ENCODE measurements around the gene GRIP2.

Gene GRIP2

DNA sequence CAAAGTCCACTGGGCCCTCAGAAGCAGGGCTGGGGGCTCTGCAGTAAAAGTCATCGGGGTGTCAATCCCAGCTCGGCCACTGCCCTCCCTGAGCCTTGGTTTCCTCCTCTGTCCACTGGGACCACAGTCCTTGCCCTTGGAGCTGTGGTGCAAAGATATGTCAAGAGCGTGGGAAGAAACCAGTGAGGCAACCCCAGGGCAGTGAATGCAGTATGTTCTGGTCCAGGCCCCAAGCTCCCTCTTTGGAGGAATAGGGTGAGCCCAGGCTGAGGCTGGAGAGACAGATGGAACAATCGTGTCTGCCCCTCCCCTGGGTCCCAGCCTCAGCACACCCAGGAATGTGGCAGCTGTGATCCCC, 779 bp downstream of the GRIP2 start:
- TF ChIP-seq GATA2 (IDR thresholded peaks at IDR 0.05; ENCODE audit: low read depth, low read length) (no peak), GATA3 (IDR thresholded peaks at IDR 0.05; ENCODE audit: low read depth, low read length) (no peak)

DNA sequence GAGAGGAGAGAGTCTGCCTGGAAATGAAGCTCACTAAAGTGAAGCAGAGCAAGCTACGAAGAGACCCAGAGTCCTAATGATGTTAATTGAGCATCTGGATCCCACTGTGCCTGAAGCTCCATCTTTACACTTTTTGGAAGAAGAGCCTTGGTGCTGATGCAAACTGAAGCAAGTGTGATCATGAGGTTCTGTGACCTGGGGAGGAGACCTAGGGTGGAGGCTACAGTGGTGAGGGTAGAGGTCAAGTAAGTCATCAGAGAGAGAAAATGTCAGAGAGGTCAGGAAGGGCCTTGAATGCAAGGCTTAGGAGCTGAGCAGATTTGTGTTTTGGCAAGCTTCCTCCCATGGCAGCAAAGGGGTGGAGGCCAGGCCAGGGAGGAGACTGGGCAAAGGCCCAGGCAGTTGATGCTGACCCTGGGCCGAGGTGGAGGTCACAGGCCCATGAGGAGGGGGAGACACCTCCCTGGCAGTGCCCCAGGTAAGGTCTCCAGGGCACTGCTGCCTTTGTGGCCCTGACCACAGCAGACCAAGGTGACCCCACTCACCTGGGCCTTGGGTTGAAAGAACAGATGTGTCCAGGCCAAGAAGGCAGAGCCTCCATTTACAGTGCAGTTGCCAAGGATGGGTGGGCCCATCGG, 1.6 kb downstream of the GRIP2 start:
- no peak for TF ChIP-seq GATA3 (IDR thresholded peaks at IDR 0.05; ENCODE audit: low read depth, low read length)
- TF ChIP-seq GATA2 (IDR thresholded peaks at IDR 0.05; ENCODE audit: low read depth, low read length): no peak

DNA sequence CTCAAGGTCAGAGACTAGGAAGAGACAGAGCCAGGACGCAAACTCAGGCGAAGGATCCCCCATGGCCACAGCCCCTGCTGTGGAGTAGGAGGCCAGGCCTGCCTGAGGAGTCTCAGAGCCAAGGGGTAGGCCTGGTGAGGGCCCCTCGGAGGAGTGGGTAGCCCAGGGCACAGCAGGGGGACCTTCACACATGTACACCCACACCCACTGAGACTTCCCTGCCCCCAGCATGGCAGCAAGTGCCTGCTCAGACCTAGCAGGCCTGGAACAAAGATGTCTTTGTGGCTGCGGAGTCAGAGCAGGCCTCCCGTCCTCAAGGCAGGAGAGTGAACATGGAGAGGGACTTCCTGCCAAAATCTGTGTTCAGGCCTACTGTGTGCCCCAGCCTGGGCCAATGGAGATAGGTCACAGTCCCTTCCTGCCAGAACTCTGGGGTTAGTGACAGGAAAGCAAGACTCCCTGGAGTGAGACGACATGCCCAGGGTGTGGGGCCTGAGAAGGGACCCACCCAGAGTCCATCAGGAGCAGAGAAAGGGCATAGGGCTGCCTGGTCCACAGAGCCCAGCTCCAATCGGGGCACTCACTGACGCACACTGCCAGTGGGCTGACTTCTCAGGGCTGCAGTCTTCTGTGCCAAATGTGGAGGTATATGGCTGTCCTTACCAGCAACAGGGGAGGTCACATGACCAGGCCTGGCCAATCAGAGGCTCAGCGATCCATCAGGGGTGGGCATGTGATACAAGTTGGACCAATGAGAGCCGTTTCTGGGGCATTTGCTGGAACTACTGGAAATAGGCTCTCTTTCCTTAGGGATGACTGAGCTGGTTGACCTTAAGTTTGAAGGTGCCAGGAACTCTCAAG, 2.3 kb downstream of the GRIP2 start:
- TF ChIP-seq GATA3 (IDR thresholded peaks at IDR 0.05; ENCODE audit: low read depth, low read length) (no peak), GATA2 (IDR thresholded peaks at IDR 0.05; ENCODE audit: low read depth, low read length) (no peak)

DNA sequence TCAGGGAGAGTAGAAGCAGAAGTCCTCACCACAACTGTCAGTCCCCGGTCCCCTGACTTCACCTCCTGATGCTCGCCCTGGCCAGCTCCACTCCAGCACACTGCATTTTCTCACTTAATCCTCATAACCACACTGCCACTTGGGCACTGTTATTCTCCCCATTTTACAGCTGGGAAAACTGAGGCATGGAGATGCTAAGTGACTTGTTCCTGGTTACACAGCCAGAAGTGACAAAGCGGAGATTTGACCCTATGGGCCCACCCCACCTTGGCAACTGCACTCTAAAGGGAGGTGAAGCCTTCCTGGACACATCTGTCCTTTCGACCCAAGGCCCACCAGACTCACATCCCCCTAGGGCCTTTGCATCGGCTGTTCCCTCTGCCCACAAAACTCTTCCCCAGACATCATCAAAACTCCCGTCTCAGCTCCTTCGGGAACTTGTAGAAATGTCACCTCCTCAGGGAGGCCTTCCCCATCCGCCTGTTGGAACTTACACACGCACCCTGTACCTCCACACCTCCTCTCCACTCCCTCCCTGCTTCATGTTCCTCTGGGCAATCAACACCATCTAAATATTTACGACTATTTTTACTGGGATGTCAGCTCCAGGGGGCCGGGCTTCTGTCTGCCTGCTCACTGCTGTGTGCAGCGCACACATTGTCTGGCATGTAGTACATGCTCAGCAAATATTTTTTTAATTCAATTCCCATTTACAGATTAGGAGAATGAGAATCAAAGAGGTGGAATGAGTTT, 3.1 kb downstream of the GRIP2 start:
- TF ChIP-seq GATA2 (IDR thresholded peaks at IDR 0.05; ENCODE audit: low read depth, low read length) (no peak), GATA3 (IDR thresholded peaks at IDR 0.05; ENCODE audit: low read depth, low read length) (no peak)

DNA sequence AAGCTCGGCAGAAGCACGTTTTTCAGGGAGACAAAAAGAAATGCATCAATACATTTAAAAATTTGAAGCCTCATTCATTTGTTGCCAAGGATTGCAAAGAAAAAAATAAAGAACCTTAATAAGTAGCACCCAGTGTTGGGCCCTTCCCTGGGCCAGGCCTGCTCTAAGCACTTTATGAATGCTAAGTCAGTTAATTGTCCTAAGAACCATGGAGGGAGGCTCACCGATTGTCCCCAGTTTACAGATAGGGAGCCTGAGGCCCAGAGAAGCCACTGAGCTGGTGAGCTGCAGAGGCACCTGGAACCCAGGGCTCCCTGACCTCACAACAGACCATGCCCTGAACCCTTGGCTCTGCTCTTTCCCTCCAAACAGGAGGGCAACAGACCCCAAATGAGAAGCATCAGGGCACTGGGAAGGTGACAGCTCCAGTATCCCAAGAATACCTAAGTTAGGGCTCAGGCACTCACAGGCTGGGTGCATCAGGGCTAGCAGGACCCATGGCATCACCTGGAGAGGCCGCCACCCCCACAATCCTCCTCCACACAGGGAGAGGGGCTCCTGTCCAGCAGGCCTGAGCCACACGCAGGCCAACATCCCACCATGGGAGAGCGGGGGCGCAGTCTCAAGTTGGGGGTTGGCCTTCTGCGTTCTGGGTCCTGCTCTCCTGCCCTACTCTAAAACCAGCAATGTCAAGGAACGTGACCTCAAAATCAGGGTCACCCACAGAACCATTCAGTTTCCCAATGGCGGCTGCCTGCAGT, 3.9 kb downstream of the GRIP2 start:
- TF ChIP-seq GATA3 (IDR thresholded peaks at IDR 0.05; ENCODE audit: low read depth, low read length): no peak
- TF ChIP-seq GATA2 (IDR thresholded peaks at IDR 0.05; ENCODE audit: low read depth, low read length): no peak

DNA sequence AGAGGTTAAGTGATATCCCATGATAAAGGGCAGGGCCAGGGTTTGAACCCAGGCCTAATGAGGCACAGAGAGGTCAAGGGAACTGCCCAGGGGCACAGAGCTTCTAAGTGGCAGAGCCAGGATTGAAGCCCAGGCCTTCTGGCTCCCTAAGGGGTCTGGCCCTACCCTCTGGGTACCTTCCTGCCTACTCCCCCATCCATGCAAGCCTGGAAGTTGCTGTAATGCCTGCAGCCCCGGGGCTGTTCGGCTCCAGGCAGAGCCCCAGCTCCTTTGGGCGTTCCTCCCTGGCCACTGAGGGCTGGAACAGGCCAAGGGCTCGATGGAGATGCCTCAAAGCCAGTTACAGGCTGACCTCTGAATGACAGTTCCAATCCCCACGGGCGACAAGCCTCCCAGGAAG, 4.5 kb downstream of the GRIP2 start:
- TF ChIP-seq GATA3 (IDR thresholded peaks at IDR 0.05; ENCODE audit: low read depth, low read length) (no peak), GATA2 (IDR thresholded peaks at IDR 0.05; ENCODE audit: low read depth, low read length) (no peak)

DNA sequence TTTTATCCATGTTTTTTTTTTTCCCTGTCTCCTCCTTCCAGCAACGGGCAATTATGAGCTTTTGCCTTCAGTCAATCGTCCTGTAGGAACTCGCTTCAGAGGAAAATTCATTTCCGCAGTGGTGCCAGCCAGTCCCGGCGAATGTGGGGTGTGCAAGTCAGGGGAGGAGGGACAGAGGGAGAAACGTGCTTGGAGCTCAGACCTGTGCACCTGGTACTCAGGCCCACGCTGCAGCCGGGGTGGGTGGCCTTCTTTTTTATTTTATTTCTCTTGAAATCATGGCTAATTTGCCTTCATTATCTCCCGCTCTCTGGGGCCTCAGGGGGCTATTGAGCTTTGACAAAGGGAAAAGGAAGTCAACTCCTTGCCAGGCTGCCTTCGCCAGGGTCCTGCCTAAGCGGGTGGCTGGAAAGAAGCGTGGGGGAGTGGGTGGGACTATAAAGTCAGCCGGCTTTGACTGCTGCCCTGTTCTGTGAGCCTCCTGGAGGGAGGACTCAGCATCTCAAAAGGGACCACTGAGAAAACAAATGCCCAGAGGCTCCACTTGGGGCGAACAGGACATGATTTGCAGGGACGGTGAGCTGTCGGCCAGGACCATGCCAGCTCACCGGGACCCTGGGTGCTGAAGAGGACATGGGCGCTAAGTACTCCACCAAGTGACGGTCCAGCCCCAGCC, 5.5 kb downstream of the GRIP2 start:
- TF ChIP-seq GATA2 (IDR thresholded peaks at IDR 0.05; ENCODE audit: low read depth, low read length) (no peak), GATA3 (IDR thresholded peaks at IDR 0.05; ENCODE audit: low read depth, low read length) (no peak)

DNA sequence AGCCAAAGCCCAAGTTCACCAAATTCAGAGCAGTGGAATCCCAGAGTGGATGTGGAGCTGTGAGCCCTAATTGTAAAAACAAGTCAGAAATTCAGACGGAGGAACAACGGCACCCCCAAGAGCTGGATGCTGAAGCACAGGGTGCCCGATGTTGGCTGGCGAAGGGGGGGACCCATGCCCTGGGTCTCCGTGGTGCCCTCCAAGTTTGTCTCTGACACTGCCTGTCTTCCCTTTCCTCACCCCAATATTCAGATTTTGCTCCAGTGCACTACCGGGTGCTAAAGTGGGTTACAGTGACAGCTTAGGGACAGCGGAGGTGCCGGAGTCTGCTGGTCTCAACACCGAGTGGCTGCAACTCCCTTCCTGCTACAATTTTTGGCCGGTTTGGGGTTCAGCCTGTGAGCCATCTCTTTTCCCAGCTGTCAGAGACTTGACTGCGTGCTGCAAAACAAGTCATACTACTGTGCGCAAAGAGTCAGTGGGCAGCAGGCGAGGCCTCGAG, 6.6 kb downstream of the GRIP2 start:
- TF ChIP-seq GATA3 (IDR thresholded peaks at IDR 0.05; ENCODE audit: low read depth, low read length) (no peak), GATA2 (IDR thresholded peaks at IDR 0.05; ENCODE audit: low read depth, low read length) (no peak)

DNA sequence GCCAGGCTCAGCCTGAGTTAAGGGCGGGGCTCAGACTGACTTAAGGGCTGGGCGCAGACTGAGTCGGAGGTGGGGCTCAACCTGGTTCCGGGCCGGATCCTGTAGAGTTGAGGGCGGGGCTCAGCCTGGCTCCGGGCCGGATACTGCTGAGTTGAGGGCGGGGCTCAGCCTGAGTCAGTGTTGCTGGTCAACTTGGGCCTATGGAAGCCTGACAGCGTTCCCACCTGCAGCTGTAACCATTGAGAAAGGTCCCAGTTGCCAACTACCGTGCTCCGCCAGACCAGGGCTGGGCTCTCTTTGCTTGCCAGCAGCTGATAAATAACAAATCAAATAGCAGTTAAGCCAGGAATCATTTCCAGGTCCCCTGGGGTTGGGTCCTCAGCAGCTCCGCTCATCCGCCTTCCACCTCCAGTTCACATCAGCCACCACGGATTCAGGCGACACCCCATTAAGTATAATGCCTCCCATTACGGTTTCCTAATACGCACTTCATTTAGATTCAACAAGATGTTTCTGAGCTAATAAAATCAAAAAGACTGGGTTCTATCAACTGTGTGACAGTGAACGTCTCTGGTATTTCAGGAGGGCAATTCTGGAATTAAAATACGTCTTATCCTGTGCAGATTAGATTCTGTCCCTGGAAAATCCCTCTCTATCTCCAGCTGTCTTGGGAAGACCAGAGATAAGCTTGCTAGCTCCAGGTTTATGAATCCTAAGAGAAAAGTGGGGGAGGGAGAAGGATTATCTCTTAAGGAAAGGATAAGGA, 7.3 kb downstream of the GRIP2 start:
- TF ChIP-seq GATA3 (IDR thresholded peaks at IDR 0.05; ENCODE audit: low read depth, low read length) (no peak), GATA2 (IDR thresholded peaks at IDR 0.05; ENCODE audit: low read depth, low read length) (no peak)

DNA sequence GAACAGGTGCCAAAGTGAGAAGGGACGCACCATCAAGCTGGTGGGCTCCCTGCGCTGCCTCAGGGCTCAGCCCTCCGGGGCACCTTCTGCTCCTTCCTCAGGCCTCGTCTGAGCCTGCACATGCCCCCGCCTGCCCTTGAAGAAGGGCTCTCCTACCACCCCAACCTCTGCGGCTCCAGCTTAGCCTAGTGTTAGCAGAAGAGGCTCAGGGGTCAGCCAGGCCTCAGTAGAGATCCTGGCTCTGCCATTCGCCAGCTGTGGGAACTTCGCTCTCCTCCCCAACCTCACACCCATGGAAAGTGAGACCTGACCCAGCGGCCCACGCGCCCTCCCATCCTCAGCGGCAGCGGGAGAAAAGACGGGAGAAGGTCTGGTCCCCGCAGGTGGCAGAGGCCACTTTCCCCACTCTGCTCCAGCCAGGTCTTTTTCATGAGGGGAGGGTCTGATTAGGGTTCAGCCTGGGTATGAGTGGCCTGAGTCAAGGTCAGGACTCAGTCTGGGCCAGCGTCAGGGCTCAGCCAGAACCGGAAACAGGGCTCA, 8.2 kb downstream of the GRIP2 start:
- TF ChIP-seq GATA2 (IDR thresholded peaks at IDR 0.05; ENCODE audit: low read depth, low read length): no peak

DNA sequence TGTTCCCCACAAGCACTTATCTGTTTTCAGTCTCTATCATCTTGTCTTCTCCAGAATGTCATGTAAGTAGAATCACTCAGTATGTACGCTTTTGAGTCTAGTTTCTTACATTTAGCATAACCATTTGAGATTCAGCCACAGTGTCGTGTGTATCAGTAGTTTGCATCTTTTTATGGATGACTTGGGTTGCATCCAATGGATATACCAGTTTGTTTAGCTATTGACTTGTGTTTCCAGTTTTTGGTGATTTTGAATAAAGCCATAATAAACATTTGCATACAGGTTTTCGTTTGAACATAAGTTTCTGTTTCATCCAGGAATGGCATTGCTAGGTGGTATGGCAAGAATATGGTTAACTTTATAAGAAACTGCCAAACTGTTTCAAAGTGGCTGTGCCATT, 12.1 kb downstream of the GRIP2 start:
- no peak for TF ChIP-seq GATA3 (IDR thresholded peaks at IDR 0.05; ENCODE audit: low read depth, low read length)
- TF ChIP-seq GATA2 (IDR thresholded peaks at IDR 0.05; ENCODE audit: low read depth, low read length): no peak
